Keratinocyte (primary cell): ENCODE measurements around the gene ZIC5. TPM values are rescaled to one million over a fixed set of nuclear protein-coding genes. Genes with fewer than 3 reads are reported as not detected.

Source experiments
- DNase-seq: peaks from one replicate; pipeline ENCODE4 v3.0.0-alpha.2; 2011; ENCODE audit warnings: low read depth, missing footprints, low spot score
- FAIRE-seq: peaks from 2 replicates; lab custom pipeline; 2011; peaks lifted over from hg19 to GRCh38; lab: Jason Lieb, UNC
- H2AFZ ChIP-seq: 2 replicates; pipeline ENCODE4 v1.6.0; 2012; ENCODE audit warnings: low read length, control low read depth, inconsistent platforms; ENCODE audit not compliant: control insufficient read depth
- H3K27ac ChIP-seq: 2 replicates; pipeline ENCODE4 v1.5.1; 2011; ENCODE audit warnings: low read length; ENCODE audit not compliant: control insufficient read depth, insufficient read depth
- H3K27me3 ChIP-seq: 3 replicates; pipeline ENCODE4 v1.6.0; 2011; ENCODE audit warnings: low read length; ENCODE audit not compliant: control insufficient read depth, insufficient read depth; ENCODE audit errors: extremely low read depth
- H3K36me3 ChIP-seq, 2 experiments: 2 replicates in 1 of 2; 3 replicates in 1 of 2; pipeline ENCODE4 v1.5.1; 2011; ENCODE audit warnings: low read length in 2 of 2, mild to moderate bottlenecking in 1 of 2; ENCODE audit not compliant: control insufficient read depth in 2 of 2, insufficient read depth in 2 of 2; ENCODE audit errors: extremely low read depth in 1 of 2
- H3K4me1 ChIP-seq: 3 replicates; pipeline ENCODE4 v1.5.1; 2011; ENCODE audit warnings: low read length; ENCODE audit not compliant: control insufficient read depth, insufficient read depth; ENCODE audit errors: extremely low read depth
- H3K4me2 ChIP-seq: 3 replicates; pipeline ENCODE4 v1.6.0; 2011; ENCODE audit warnings: low read depth, low read length; ENCODE audit not compliant: control insufficient read depth, insufficient read depth; ENCODE audit errors: extremely low read depth
- H3K4me3 ChIP-seq, 3 experiments: fragments of 200-600 bp in 1 of 3; sonication (generic) in 1 of 3; 2 replicates in 2 of 3; 3 replicates in 1 of 3; pipeline ENCODE4 v1.5.1; 2011 to 2016; ENCODE audit warnings: low read length in 3 of 3, mild to moderate bottlenecking in 3 of 3, control low read depth in 2 of 3, inconsistent platforms in 1 of 3, low read depth in 1 of 3, mixed read lengths in 1 of 3, mixed run types in 1 of 3, moderate library complexity in 1 of 3; ENCODE audit not compliant: control insufficient read depth in 2 of 3, insufficient read depth in 2 of 3; ENCODE audit errors: extremely low read depth in 1 of 3
- H3K79me2 ChIP-seq: 2 replicates; pipeline ENCODE4 v1.6.0; 2012; ENCODE audit warnings: low read length; ENCODE audit not compliant: control insufficient read depth, insufficient read depth
- H3K9ac ChIP-seq: 3 replicates; pipeline ENCODE4 v1.6.0; 2011; ENCODE audit warnings: low read length; ENCODE audit not compliant: control insufficient read depth, insufficient read depth; ENCODE audit errors: extremely low read depth
- H3K9me1 ChIP-seq: 3 replicates; pipeline ENCODE4 v1.6.0; 2011; ENCODE audit warnings: low read length; ENCODE audit not compliant: control insufficient read depth, insufficient read depth; ENCODE audit errors: extremely low read depth
- H3K9me3 ChIP-seq: 2 replicates; pipeline ENCODE4 v1.5.1; 2012; ENCODE audit warnings: low read depth, low read length; ENCODE audit not compliant: control insufficient read depth
- H4K20me1 ChIP-seq: 3 replicates; pipeline ENCODE4 v1.6.0; 2011; ENCODE audit warnings: low read length; ENCODE audit not compliant: control insufficient read depth, insufficient read depth; ENCODE audit errors: extremely low read depth
- CTCF ChIP-seq, 3 experiments: IDR thresholded peaks in 1 of 3; conservative IDR thresholded peaks in 1 of 3; optimal IDR thresholded peaks in 1 of 3; 2 replicates in 2 of 3; 3 replicates in 1 of 3; pipeline versions ENCODE3 to v1.5.1; 2011; ENCODE audit warnings: low read length in 3 of 3, mild to moderate bottlenecking in 3 of 3, moderate library complexity in 2 of 3, control low read depth in 1 of 3, inconsistent platforms in 1 of 3; ENCODE audit not compliant: insufficient read depth in 2 of 3; ENCODE audit errors: extremely low read depth in 1 of 3
- EZH2 ChIP-seq: IDR thresholded peaks from one replicate; pipeline ENCODE4 v1.6.1; 2012; ENCODE audit warnings: inconsistent platforms, mild to moderate bottlenecking, low read length, moderate library complexity
- dilution Hi-C: fragments of 300-500 bp; cut with MboI; formaldehyde crosslinking; loops from one replicate; pipeline ENCODE4 v1.7.0; 2020; ENCODE audit warnings: low sequenced_read_pairs; ENCODE audit not compliant: extremely low pct_ligation_motif_present
- polyA plus RNA-seq, 5 experiments: library from polyadenylated mRNA; depleted of rRNA in 3 of 5; stranded (reverse) in 3 of 5; stranded (forward) in 1 of 5; unstranded in 1 of 5; fragments of >200 nt; gene quantifications; 1 replicate in 1 of 5; 2 replicates in 3 of 5; 3 replicates in 1 of 5; pipeline versions ENCODE4 v1.2.1 to v1.2.3, GENCODE V29; 2011 to 2012; ENCODE audit warnings: missing spikeins in 2 of 5, low read depth in 1 of 5, low replicate concordance in 1 of 5

Gene ZIC5
- polyA plus RNA-seq, 1 donor (not counting 4 experiments of a cell fraction or from before 2014, with no cell fraction given), result not detected

DNA sequence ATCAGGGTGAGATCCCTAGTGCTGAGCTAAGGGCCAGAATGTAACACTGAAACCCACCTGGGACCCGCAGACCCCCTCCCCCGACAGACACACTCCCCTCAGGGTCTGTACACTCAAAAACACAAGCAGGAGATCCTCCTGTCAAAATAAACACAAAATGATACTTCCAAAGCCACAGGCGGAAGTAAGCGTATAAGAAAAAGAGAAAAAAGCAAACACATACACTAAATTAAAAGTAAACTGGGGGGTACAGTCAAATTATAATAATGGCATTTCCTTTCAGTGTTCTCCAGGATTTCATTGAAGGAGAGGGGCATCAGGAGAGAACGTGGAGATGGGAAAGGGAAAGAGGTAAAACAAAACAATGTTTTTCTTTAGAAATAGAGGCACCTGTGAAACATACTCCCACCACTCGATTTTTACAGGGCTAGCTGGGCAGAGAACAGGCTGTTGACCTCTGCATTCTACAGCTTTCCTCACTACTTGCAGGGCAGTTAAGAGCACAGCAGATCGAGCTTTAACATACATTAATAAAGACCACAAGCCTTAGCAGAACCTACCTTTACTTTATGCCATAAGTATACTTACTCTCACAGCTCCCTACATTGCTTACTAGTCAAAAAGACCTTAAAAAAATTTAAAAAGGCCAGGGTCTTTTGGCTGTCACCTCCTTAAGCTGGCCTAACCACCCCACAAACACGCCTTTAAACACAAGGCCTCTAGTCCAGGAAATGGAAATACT lies 5.3 kb downstream of the ZIC5 start:
- TF ChIP-seq EZH2 (no peak), CTCF (optimal IDR thresholded peaks at IDR 0.05 in 1 of 3, IDR thresholded peaks at IDR 0.05 in 1 of 3, conservative IDR thresholded peaks at IDR 0.05 in 1 of 3; ENCODE audit: extremely low read depth in 1 of 3, insufficient read depth in 2 of 3, low read length in 3 of 3) (no peak)
- H3K4me1 ChIP-seq, result peaks cover 2% of the 10 kb centered on the region
- H3K27me3 ChIP-seq, result peaks cover 81% of the 10 kb centered on the region
- no peak overlapping the region for H3K4me2 ChIP-seq
- H4K20me1 ChIP-seq, result no peaks in the 10 kb centered on the region
- no peaks in the 10 kb centered on the region for H3K9me3 ChIP-seq
- no peak overlapping the region for H3K27ac ChIP-seq
- H3K9ac ChIP-seq, result no peak overlapping the region
- FAIRE-seq, result no peak
- no peaks in the 10 kb centered on the region for H3K36me3 ChIP-seq
- no peaks in the 10 kb centered on the region for H3K9me1 ChIP-seq
- no peak overlapping the region for H3K4me3 ChIP-seq
- dilution Hi-C loops, result no loop called here
- H2AFZ ChIP-seq, result no peak overlapping the region
- no peaks in the 10 kb centered on the region for H3K79me2 ChIP-seq
- DNase-seq, result no peak

GRCh38 chr13:99965329-99966000 lies 6.1 kb downstream of the ZIC5 start:
- H4K20me1 ChIP-seq, result no peaks in the 10 kb centered on the region
- no peak overlapping the region for H3K27ac ChIP-seq
- no peak overlapping the region for H2AFZ ChIP-seq
- dilution Hi-C loops, result no loop called here
- FAIRE-seq (no peak), DNase-seq (no peak)
- H3K9ac ChIP-seq, result no peak overlapping the region
- TF ChIP-seq CTCF (optimal IDR thresholded peaks at IDR 0.05 in 1 of 3, IDR thresholded peaks at IDR 0.05 in 1 of 3, conservative IDR thresholded peaks at IDR 0.05 in 1 of 3; ENCODE audit: extremely low read depth in 1 of 3, insufficient read depth in 2 of 3, low read length in 3 of 3) (no peak), EZH2 (no peak)
- no peak overlapping the region for H3K4me2 ChIP-seq
- H3K4me1 ChIP-seq, result peaks cover 2% of the 10 kb centered on the region
- H3K79me2 ChIP-seq, result no peaks in the 10 kb centered on the region
- H3K9me3 ChIP-seq, result no peaks in the 10 kb centered on the region
- no peaks in the 10 kb centered on the region for H3K9me1 ChIP-seq
- H3K36me3 ChIP-seq, result no peaks in the 10 kb centered on the region
- H3K4me3 ChIP-seq, result no peak overlapping the region
- peaks cover 82% of the 10 kb centered on the region for H3K27me3 ChIP-seq
